SK-N-MC (cell line): ENCODE measurements around the gene SPDYE1.
"Not testable (repeated sequence)": the region's sequence is repeated elsewhere in the genome, so short reads cannot be mapped to it uniquely, and the experiment has no call there.

ENCODE experiments used
- EZH2 ChIP-seq: fragments of 200-600 bp; sonication (generic); IDR thresholded peaks from one replicate; pipeline ENCODE4 v1.6.1; 2017; ENCODE audit warnings: antibody characterized with exemption
- FOXP2 ChIP-seq: optimal IDR thresholded peaks from 2 replicates; pipeline ENCODE3; 2011; ENCODE audit warnings: mild to moderate bottlenecking, moderate library complexity; ENCODE audit not compliant: insufficient read depth; ENCODE audit errors: extremely low read length, control extremely low read depth
- POLR2AphosphoS5 ChIP-seq: IDR thresholded peaks from 2 replicates; pipeline ENCODE4 v1.6.1; 2012; ENCODE audit warnings: mild to moderate bottlenecking, low read depth, low read length, borderline replicate concordance

GRCh38 chr7:43990829-43991228, 6.9 kb upstream of the SPDYE1 start:
- not testable (repeated sequence) for TF ChIP-seq POLR2AphosphoS5, EZH2, FOXP2
